GM21447 (cell line): ENCODE measurements around the gene ENTREP3.
"Not testable (repeated sequence)": the region's sequence is repeated elsewhere in the genome, so short reads cannot be mapped to it uniquely, and the experiment has no call there.

Experiments
- ATAC-seq: cut with Tn5 transposase; IDR thresholded peaks from one replicate; pipeline ENCODE4 v1.9.1; 2021; ENCODE audit not compliant: unreplicated experiment

The ENTREP3 gene

DNA sequence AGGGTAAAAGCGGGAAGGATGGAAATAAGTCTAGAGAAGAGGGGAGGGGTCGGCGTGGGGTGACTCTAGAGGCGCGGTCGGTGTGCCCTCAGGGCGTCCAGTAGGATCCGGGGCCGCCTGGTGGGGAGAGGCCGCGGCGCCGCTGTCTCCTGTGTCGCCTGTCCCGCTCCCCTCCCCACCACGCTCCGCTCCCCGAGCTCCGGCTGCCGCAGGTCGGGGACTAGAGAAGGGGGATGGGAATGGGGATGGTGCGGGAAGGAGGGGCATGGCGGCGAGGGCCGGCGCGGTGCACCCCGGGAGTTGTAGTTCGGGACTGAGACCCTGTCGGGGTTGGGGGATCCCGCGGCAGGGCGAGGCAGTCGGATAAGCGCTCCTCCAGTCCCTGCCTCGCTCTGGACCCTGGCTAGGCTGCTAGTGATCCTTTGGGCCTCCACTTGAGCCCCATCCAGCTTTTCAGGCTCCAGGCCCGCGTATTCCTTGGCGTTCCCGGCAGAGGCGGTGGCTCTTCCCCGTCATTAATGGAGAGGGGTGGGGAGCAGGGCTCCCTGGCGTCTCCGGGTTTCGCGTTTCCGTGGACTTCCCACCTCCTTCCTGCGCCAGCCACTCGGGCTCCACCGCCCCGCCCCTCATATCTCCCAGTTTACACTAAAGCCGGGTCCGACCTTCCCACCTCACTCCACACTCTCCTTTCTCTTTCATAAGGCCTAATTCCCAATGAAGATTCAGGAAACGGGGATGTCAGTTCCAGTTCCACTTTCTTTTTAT is at the start of gene ENTREP3:
Gene ENTREP3 (minus strand): TSS at position 241 of the 765 bp plus-strand sequence. CDS start 606 bp downstream, outside the sequence.
- ATAC-seq, result peak; percentile 59

- no peak for ATAC-seq
Observed at GRCh38 chr1:155304558-155305063, 49.3 kb upstream of the ENTREP3 start.

DNA sequence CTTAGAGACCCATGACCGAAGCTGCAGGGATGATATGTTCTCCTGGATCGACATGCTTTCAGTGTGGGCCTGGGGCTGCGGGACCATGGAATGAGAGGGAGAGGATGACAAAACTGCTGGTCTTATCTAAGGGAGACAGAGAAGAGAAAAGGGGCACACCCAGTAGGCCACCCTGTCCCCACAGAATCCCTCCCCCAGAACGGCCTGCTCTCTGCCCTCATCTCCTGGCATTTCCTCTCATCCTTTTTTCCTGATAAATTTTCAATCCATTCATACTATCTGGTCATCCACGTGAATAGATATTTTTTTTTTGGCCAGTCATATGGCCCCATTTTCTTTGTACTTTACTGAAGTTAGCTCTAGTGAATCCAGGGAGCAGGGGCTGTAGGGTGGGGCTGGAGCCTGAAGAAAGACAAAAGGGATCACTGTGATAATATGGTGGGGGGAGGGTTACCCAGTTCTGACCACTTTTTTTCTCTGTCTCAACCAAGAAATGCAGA is 46.1 kb upstream of the ENTREP3 start, which contains the start of gene PKLR:
Gene PKLR (minus strand): TSS at position 97 of the 500 bp plus-strand sequence. CDS start 43 bp downstream, at position 54.
- no peak for ATAC-seq

DNA sequence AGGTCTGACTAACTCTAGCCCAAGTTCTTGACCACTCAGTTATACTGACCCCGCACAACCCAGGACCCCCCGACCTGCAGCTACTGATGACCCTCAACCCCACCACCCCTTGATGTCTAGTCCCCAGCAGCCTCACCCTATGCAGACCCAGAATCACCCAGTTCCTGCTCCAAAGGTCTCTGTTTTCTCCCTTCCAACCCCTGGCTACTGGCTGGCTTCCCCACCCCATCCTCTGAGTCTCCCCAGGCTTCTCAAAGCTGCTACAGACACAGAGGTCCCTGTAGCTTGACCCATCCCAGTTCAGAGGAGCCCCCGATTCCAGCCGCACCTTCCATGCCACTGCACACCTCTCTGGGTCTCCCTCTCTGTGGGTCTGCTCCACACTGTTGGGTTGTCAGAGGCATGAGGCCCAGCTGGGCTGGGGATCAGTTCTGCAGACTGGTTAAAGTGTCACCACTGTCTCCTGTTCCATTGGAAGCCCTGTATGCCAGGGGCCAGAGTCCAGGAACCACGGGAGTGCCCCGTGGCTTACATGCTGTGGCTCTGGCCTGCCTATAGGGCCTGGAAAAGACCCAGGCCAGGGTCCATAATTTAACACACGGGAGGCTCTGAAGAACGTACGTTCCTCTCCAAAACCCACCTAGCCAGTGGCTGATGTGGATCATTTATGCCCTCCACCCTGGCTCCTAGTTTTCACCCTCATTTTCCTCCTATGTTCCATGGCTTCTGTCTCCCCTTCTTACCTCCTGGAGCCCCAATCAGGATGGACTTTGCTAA is 45.5 kb upstream of the ENTREP3 start:
- no peak for ATAC-seq

- no peak for ATAC-seq
Observed at GRCh38 chr1:155300024-155300423, 44.7 kb upstream of the ENTREP3 start.

DNA sequence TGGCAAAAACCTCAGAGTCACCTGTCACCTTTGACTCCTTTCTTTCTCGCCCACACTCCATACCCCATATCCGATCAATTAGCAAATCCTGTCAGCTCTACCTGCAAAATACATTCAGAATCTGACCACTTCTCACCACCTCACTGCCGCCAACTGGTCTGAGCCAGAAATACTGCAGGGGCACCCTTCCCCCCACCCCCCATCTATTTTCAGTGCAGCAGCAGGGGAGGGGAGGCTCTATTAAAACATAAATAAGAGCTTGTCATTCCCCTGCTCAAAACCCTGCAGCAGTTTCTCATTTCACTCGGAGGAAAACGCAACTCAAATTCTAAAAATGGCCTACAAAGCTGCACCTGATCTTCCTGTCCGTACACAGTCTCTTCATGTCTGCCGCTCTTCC is 42.1 kb upstream of the ENTREP3 start:
- no peak for ATAC-seq

DNA sequence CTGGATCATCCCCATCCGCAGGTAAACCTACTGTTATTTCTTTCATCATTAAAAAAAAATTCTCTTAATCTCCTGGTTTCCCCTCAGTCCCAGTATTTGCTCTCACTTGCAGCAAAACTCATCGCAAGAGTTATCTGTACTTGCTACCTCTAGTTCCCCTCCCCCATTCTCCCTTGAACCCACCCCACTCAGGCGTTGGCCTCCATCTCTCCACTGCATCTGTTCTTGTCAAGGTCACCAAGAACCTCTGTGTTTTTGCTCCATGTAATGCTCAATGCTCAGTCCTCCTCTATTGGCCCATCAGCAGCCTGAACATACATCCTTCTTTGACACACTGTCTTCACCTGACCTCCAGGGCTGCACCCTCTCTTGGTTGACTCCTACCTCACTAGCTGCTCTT is 41.4 kb upstream of the ENTREP3 start:
- ATAC-seq, result no peak

DNA sequence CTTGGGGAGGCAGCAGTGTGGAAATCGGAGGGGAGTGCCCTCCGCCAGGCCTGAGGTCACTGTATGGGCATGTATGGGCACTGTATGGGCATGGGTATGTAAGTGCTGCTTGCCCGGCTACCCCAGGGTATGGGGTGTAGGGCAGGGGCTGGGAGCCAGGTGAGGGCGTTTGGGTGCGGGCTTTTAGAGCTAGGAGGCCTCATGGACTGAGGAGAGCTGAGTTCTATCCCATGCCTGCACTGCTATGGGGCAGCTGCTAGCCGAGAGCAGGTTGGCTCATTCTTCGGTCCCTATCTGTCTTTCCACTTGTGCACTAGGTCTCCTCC is 40.6 kb upstream of the ENTREP3 start:
- no peak for ATAC-seq

GRCh38 chr1:155295183-155295941 is 40.1 kb upstream of the ENTREP3 start:
- no peak for ATAC-seq

- no peak for ATAC-seq
Observed at GRCh38 chr1:155294520-155295182, 39.4 kb upstream of the ENTREP3 start.

GRCh38 chr1:155293086-155293749 is 37.9 kb upstream of the ENTREP3 start:
- ATAC-seq, result no peak

GRCh38 chr1:155291006-155291405 is 35.7 kb upstream of the ENTREP3 start:
- not testable (repeated sequence) for ATAC-seq

GRCh38 chr1:155287987-155288543 is 32.8 kb upstream of the ENTREP3 start:
- no peak for ATAC-seq

DNA sequence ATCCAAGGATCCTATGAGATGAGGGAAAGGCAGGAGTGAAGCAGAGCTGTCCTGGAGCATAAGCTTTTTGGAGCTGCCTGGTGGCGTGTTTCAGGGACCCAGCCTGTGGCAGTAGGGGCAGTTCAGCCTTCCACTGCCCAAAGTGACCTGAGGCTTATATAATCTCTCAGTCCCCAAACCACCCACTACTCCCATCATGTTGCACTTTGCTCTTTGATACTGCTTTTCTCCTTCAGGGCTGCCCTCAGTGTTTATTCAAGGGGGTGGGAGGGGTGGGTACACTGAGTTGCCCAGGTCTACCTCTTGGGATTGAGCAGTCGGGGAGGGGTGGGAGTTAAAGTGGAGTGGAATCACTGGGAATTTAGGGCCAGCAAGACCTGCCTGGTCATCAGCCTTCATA is 31.3 kb upstream of the ENTREP3 start:
- no peak for ATAC-seq

GRCh38 chr1:155285631-155286044 is 30.4 kb upstream of the ENTREP3 start:
- ATAC-seq, result no peak

DNA sequence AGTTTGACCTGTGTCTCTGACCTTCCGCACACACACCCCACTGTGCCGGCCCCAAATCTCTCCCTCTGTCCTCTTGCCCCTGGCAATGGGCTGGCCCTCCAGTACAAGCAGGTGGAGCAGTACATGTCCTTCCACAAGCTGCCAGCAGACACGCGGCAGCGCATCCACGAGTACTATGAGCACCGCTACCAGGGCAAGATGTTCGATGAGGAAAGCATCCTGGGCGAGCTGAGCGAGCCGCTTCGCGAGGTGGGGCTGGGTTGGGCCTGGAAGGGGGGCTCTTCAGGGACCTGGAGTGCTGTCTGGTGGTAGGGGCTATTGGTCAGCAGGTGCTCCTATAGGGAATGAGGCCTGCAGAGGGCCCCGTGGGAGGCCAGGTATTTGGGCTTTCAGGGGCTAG is 29.8 kb upstream of the ENTREP3 start:
- ATAC-seq, result no peak

- ATAC-seq, result no peak
Observed at GRCh38 chr1:155284476-155284875, 29.2 kb upstream of the ENTREP3 start.

DNA sequence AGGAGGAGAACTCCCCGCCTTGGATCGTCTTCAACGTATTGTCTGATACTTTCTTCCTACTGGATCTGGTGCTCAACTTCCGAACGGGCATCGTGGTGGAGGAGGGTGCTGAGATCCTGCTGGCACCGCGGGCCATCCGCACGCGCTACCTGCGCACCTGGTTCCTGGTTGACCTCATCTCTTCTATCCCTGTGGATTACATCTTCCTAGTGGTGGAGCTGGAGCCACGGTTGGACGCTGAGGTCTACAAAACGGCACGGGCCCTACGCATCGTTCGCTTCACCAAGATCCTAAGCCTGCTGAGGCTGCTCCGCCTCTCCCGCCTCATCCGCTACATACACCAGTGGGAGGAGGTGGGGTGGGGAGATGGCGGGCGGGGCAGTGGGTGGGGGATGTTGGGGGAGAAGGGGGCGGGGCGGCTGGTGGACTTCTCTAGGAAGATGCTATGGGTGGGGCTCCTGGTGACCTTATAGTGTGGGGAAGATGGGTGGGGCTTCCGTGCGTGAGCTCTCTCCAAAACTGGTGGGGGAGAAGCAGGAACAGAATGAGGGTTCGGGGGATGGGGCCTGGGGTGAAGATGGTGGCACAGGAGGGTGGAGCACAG is 27.3 kb upstream of the ENTREP3 start:
- ATAC-seq, result no peak

GRCh38 chr1:155279268-155279667 is 24.0 kb upstream of the ENTREP3 start:
- no peak for ATAC-seq
